Bronchial epithelial cell (primary cell): ENCODE measurements around the gene TPP2. TPM values are rescaled to one million over a fixed set of nuclear protein-coding genes. Genes with fewer than 3 reads are reported as not detected.

Experiments
- DNase-seq: peaks from one replicate; pipeline ENCODE4 v3.0.0-alpha.2; 2010; ENCODE audit warnings: low read depth
- FAIRE-seq: peaks from 2 replicates; lab custom pipeline; 2011; peaks lifted over from hg19 to GRCh38; lab: Jason Lieb, UNC
- H3K27me3 ChIP-seq: 2 replicates; pipeline ENCODE4 v1.5.1; 2011; ENCODE audit warnings: low read length; ENCODE audit not compliant: control insufficient read depth, insufficient read depth
- H3K36me3 ChIP-seq: 2 replicates; pipeline ENCODE4 v1.5.1; 2011; ENCODE audit warnings: low read length; ENCODE audit not compliant: control insufficient read depth, insufficient read depth
- H3K4me3 ChIP-seq: 2 replicates; pipeline ENCODE4 v1.5.1; 2011; ENCODE audit warnings: mild to moderate bottlenecking, low read depth, low read length, control low read depth
- total RNA-seq: library from RNA; depleted of rRNA; stranded (reverse); fragments of >200 nt; gene quantifications from 2 replicates; pipeline ENCODE4 v1.2.1, GENCODE V29; 2014
- TF ChIP-seq, protein P1 (sequence below): IDR thresholded peaks from 2 replicates; pipeline ENCODE4 v1.5.1; 2011; ENCODE audit warnings: mild to moderate bottlenecking, moderate library complexity, low read length, control low read depth, inconsistent platforms; ENCODE audit not compliant: insufficient read depth, severe bottlenecking

Gene TPP2
- total RNA-seq, 1 donor from 2014 or later: 25.5 TPM

- Histone ChIP-seq H3K27me3 (no peaks in the 10 kb centered on the region), H3K36me3 (no peaks in the 10 kb centered on the region), H3K4me3 (no peak overlapping the region)
- FAIRE-seq (peak; percentile 85), DNase-seq (peak; percentile 89)
- TF ChIP-seq, protein P1, sequence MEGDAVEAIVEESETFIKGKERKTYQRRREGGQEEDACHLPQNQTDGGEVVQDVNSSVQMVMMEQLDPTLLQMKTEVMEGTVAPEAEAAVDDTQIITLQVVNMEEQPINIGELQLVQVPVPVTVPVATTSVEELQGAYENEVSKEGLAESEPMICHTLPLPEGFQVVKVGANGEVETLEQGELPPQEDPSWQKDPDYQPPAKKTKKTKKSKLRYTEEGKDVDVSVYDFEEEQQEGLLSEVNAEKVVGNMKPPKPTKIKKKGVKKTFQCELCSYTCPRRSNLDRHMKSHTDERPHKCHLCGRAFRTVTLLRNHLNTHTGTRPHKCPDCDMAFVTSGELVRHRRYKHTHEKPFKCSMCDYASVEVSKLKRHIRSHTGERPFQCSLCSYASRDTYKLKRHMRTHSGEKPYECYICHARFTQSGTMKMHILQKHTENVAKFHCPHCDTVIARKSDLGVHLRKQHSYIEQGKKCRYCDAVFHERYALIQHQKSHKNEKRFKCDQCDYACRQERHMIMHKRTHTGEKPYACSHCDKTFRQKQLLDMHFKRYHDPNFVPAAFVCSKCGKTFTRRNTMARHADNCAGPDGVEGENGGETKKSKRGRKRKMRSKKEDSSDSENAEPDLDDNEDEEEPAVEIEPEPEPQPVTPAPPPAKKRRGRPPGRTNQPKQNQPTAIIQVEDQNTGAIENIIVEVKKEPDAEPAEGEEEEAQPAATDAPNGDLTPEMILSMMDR: no peak
Observed at GRCh38 chr13:102707467-102707866, 110.7 kb downstream of the TPP2 start.

DNA sequence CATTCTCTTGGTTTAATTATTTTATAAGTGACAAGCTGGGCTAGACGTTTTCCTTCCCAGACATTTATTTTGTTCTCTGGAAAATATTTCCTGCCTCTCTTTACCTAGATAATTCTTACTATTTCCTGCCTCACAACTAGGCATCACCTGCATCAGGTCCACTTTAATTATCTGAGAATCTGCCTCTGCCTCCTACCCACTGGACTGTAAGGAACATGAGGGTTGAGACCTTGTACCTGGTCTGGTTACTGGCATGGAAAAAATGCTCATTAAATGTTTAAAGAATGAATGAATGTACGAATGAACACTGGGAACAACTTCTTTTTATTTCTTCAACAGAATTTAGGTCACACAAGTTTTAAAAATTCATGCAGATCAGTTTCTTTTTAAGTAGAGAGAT is 111.4 kb downstream of the TPP2 start:
- no peak for FAIRE-seq

GRCh38 chr13:102708991-102709390 is 112.2 kb downstream of the TPP2 start:
- Histone ChIP-seq H3K27me3 (no peaks in the 10 kb centered on the region), H3K4me3 (no peak overlapping the region), H3K36me3 (no peaks in the 10 kb centered on the region)
- TF ChIP-seq, protein P1: no peak
- DNase-seq (no peak), FAIRE-seq (no peak)

More for the DNA sequence above, 111.4 kb downstream of the TPP2 start:
- no peak for DNase-seq
- TF ChIP-seq, protein P1: no peak
- Histone ChIP-seq H3K27me3 (no peaks in the 10 kb centered on the region), H3K4me3 (no peak overlapping the region), H3K36me3 (no peaks in the 10 kb centered on the region)

DNA sequence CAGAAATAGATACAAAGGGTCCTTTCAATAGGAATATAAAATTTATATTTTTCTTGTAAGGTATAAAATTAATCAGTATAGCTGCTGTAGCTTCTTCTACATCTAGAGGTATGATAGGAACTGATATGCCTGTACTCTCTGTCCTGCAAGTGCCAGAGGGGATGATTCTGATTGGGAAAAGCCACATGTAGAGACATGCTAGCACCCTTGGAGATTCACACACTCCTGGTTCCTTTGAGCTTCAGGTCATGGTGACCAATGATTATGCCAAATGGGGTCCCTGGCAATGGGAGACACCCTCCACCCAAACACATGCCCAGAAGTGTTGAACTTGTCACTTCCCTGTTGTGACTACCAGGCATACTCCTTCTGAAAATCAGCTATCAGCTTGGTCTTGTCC is 112.8 kb downstream of the TPP2 start:
- FAIRE-seq: peak; percentile 97
- TF ChIP-seq, protein P1: no peak

GRCh38 chr13:102710261-102710679 is 113.5 kb downstream of the TPP2 start:
- no peak for FAIRE-seq
- peak; percentile 73 for DNase-seq
- TF ChIP-seq, protein P1: no peak

More for the DNA sequence above, 112.8 kb downstream of the TPP2 start:
- no peak overlapping the region for H3K4me3 ChIP-seq
- H3K36me3 ChIP-seq: no peaks in the 10 kb centered on the region
- DNase-seq: peak; percentile 51
- no peaks in the 10 kb centered on the region for H3K27me3 ChIP-seq

GRCh38 chr13:102715447-102715846 is 118.7 kb downstream of the TPP2 start:
- FAIRE-seq: no peak
- Histone ChIP-seq H3K27me3 (no peaks in the 10 kb centered on the region), H3K4me3 (no peak overlapping the region), H3K36me3 (no peaks in the 10 kb centered on the region)
- no peak for DNase-seq
- TF ChIP-seq, protein P1: no peak

More at GRCh38 chr13:102710261-102710679, 113.5 kb downstream of the TPP2 start:
- H3K4me3 ChIP-seq: no peak overlapping the region
- no peaks in the 10 kb centered on the region for H3K27me3 ChIP-seq
- no peaks in the 10 kb centered on the region for H3K36me3 ChIP-seq
